Neural cell (in vitro differentiated cells): ENCODE measurements around the gene CACNA1H. TPM values are rescaled to one million over a fixed set of nuclear protein-coding genes. Genes with fewer than 3 reads are reported as not detected.

Source experiments
- H2AFZ ChIP-seq: fragments of 200-600, 300-800 bp; sonication (generic), shearing (Covaris generic); 2 replicates; pipeline ENCODE4 v1.6.0; 2014; ENCODE audit warnings: low read depth, mild to moderate bottlenecking, antibody characterized with exemption, low read length, moderate library complexity
- H3F3A ChIP-seq: fragments of 200-600 bp; shearing (Covaris generic); 2 replicates; pipeline ENCODE4 v1.6.1; 2016; ENCODE audit warnings: mild to moderate bottlenecking, moderate library complexity, mixed read lengths, antibody characterized with exemption, low read length; ENCODE audit not compliant: insufficient read depth, poor library complexity, severe bottlenecking
- H3K27ac ChIP-seq: fragments of 200-600, 300-800 bp; sonication (generic), shearing (Covaris generic); 2 replicates; pipeline ENCODE4 v1.5.1; 2014; ENCODE audit warnings: mild to moderate bottlenecking, low read length, moderate library complexity
- H3K27me3 ChIP-seq: fragments of 300-800, 200-600 bp; sonication (generic), shearing (Covaris generic); 2 replicates; pipeline ENCODE4 v1.6.0; 2014; ENCODE audit warnings: mild to moderate bottlenecking, low read depth, low read length, moderate library complexity; ENCODE audit not compliant: insufficient read depth
- H3K36me3 ChIP-seq: fragments of 300-800, 200-600 bp; sonication (generic), shearing (Covaris generic); 2 replicates; pipeline ENCODE4 v1.5.1; 2014; ENCODE audit warnings: mild to moderate bottlenecking, antibody characterized with exemption, low read length, moderate library complexity; ENCODE audit not compliant: insufficient read depth
- H3K4me2 ChIP-seq: fragments of 300-800, 200-600 bp; sonication (generic), shearing (Covaris generic); 2 replicates; pipeline ENCODE4 v1.6.0; 2014; ENCODE audit warnings: mild to moderate bottlenecking, low read length
- H3K4me3 ChIP-seq: fragments of 300-800, 200-600 bp; sonication (generic), shearing (Covaris generic); 2 replicates; pipeline ENCODE4 v1.5.1; 2014; ENCODE audit warnings: mild to moderate bottlenecking, low read length, moderate library complexity
- H3K79me2 ChIP-seq: fragments of 200-600 bp; shearing (Covaris generic); replicated peaks from 2 replicates; pipeline ENCODE4 v1.6.0; 2014; ENCODE audit warnings: mild to moderate bottlenecking, low read length, moderate library complexity; ENCODE audit not compliant: insufficient read depth
- H3K9ac ChIP-seq: fragments of 300-800, 200-600 bp; sonication (generic), shearing (Covaris generic); 2 replicates; pipeline ENCODE4 v1.6.1; 2016; ENCODE audit warnings: mild to moderate bottlenecking, low read length, mixed read lengths
- H3K9me2 ChIP-seq: fragments of 200-600 bp; shearing (Covaris generic); 2 replicates; pipeline ENCODE4 v1.6.1; 2016; ENCODE audit warnings: mild to moderate bottlenecking, low read length, mixed read lengths; ENCODE audit not compliant: insufficient read depth
- H3K9me3 ChIP-seq: fragments of 200-600, 300-800 bp; sonication (generic), shearing (Covaris generic); 2 replicates; pipeline ENCODE4 v1.6.1; 2016; ENCODE audit warnings: mild to moderate bottlenecking, mixed run types, low read length, moderate library complexity, mixed read lengths
- H4K20me1 ChIP-seq: fragments of 200-600 bp; shearing (Covaris generic); 2 replicates; pipeline ENCODE4 v1.6.1; 2016; ENCODE audit warnings: mild to moderate bottlenecking, mixed run types; ENCODE audit not compliant: insufficient read depth
- CTCF ChIP-seq: fragments of 450-650 bp; IDR thresholded peaks from 2 replicates; pipeline ENCODE4 v1.5.1; 2014; ENCODE audit warnings: antibody characterized with exemption, mild to moderate bottlenecking, moderate library complexity; ENCODE audit not compliant: poor library complexity, severe bottlenecking
- EP300 ChIP-seq: fragments of 450-650 bp; conservative IDR thresholded peaks from 2 replicates; pipeline ENCODE4 v1.6.1; 2014; ENCODE audit warnings: antibody characterized with exemption, mild to moderate bottlenecking, moderate library complexity; ENCODE audit not compliant: poor library complexity, severe bottlenecking
- EZH2 ChIP-seq: fragments of 200-600, 300-800 bp; shearing (Covaris generic), sonication (generic); IDR thresholded peaks from 2 replicates; pipeline ENCODE4 v1.6.1; 2014; ENCODE audit warnings: antibody characterized with exemption, low read length, borderline replicate concordance, mild to moderate bottlenecking; ENCODE audit not compliant: insufficient read depth, poor library complexity, severe bottlenecking
- MXI1 ChIP-seq: fragments of 450-650 bp; conservative IDR thresholded peaks from 2 replicates; pipeline ENCODE4 v1.6.1; 2014; ENCODE audit warnings: antibody characterized with exemption, mild to moderate bottlenecking; ENCODE audit not compliant: poor library complexity, severe bottlenecking
- POLR2AphosphoS5 ChIP-seq: IDR thresholded peaks from 2 replicates; pipeline ENCODE4 v1.6.1; 2012
- RAD21 ChIP-seq: fragments of 450-650 bp; conservative IDR thresholded peaks from 2 replicates; pipeline ENCODE4 v1.6.1; 2014; ENCODE audit warnings: antibody characterized with exemption, mild to moderate bottlenecking, moderate library complexity
- REST ChIP-seq: IDR thresholded peaks from 2 replicates; pipeline ENCODE4 v1.6.1; 2012; ENCODE audit warnings: borderline replicate concordance
- SMC3 ChIP-seq: fragments of 450-650 bp; conservative IDR thresholded peaks from 2 replicates; pipeline ENCODE4 v1.6.1; 2014; ENCODE audit warnings: antibody characterized with exemption, mild to moderate bottlenecking, moderate library complexity; ENCODE audit not compliant: poor library complexity
- TAF1 ChIP-seq: IDR thresholded peaks from 2 replicates; pipeline ENCODE4 v1.6.1; 2012; ENCODE audit warnings: low read depth
- polyA plus RNA-seq: library from polyadenylated mRNA; depleted of rRNA; stranded (reverse); fragments of >200 nt; gene quantifications from 2 replicates; pipeline ENCODE4 v1.2.3, GENCODE V29; 2014

CACNA1H gene
- polyA plus RNA-seq, 1 donor from 2014 or later: 27.7 TPM

- peaks cover 15% of the 10 kb centered on the region for H3K27me3 ChIP-seq
- no peaks in the 10 kb centered on the region for H3K9me3 ChIP-seq
- no peaks in the 10 kb centered on the region for H4K20me1 ChIP-seq
- H3K4me2 ChIP-seq: no peak overlapping the region
- no peaks in the 10 kb centered on the region for H3K79me2 ChIP-seq
- no peak overlapping the region for H3K9ac ChIP-seq
- no peak overlapping the region for H3K27ac ChIP-seq
- H3F3A ChIP-seq: no peaks in the 10 kb centered on the region
- no peaks in the 10 kb centered on the region for H3K36me3 ChIP-seq
- H2AFZ ChIP-seq: no peak overlapping the region
- no peaks in the 10 kb centered on the region for H3K9me2 ChIP-seq
- H3K4me3 ChIP-seq: no peak overlapping the region
- no peak for TF ChIP-seq EZH2
- no peak for TF ChIP-seq REST
- no peak for TF ChIP-seq MXI1
- TF ChIP-seq SMC3: no peak
- TF ChIP-seq RAD21: no peak
- no peak for TF ChIP-seq EP300
- no peak for TF ChIP-seq TAF1
- no peak for TF ChIP-seq CTCF
- TF ChIP-seq POLR2AphosphoS5: no peak
These were observed 106.8 kb downstream of the CACNA1H start for GRCh38 chr16:1259760-1260068.

GRCh38 chr16:1260101-1260680 lies 107.3 kb downstream of the CACNA1H start:
- peaks cover 15% of the 10 kb centered on the region for H3K27me3 ChIP-seq
- H2AFZ ChIP-seq: no peak overlapping the region
- no peaks in the 10 kb centered on the region for H3K9me2 ChIP-seq
- TF ChIP-seq CTCF (no peak), SMC3 (no peak), EZH2 (no peak), EP300 (no peak), RAD21 (no peak), REST (no peak), TAF1 (no peak), MXI1 (no peak), POLR2AphosphoS5 (no peak)
- no peak overlapping the region for H3K9ac ChIP-seq
- H3F3A ChIP-seq: no peaks in the 10 kb centered on the region
- H3K9me3 ChIP-seq: no peaks in the 10 kb centered on the region
- H3K4me3 ChIP-seq: no peak overlapping the region
- H3K79me2 ChIP-seq: no peaks in the 10 kb centered on the region
- H4K20me1 ChIP-seq: no peaks in the 10 kb centered on the region
- no peak overlapping the region for H3K27ac ChIP-seq
- no peaks in the 10 kb centered on the region for H3K36me3 ChIP-seq
- no peak overlapping the region for H3K4me2 ChIP-seq
